GM23248 (cell line): ENCODE data around the gene PRLH.

Experiments used
- EZH2 ChIP-seq: fragments of 200-600 bp; sonication (generic); IDR thresholded peaks from 2 replicates; pipeline ENCODE4 v1.6.1; 2018; ENCODE audit warnings: antibody characterized with exemption, mild to moderate bottlenecking; ENCODE audit not compliant: insufficient read depth, poor library complexity, severe bottlenecking
- EZH2phosphoT487 ChIP-seq: fragments of 200-600 bp; sonication (generic); IDR thresholded peaks from 2 replicates; pipeline ENCODE4 v1.6.1; 2018; ENCODE audit warnings: antibody characterized with exemption, moderate library complexity, mild to moderate bottlenecking, low read depth; ENCODE audit not compliant: insufficient read depth

DNA sequence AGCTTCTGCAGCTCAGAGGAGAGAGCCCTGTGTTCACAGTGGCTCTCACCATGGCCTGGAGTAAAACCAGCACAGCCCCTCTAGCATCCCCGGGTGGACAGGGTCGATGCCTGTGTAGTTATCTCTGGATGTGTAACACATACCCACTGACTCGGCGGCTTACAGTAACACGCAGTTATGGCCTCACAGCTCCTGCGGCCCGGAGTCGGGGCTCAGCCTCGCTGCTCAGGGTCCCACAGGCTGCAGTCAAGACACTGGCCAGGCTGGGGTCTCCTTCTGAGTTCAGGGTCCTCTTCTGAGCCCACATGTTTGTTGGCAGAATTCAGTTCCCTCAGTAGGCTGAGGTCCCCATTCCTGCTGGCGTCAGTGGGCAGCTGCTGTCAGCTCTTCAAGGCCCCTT is 26.7 kb downstream of the PRLH start:
- TF ChIP-seq EZH2 (no peak), EZH2phosphoT487 (no peak)
